BJ (cell line): ENCODE measurements around the gene SF3B3. TPM values are rescaled to one million over a fixed set of nuclear protein-coding genes. Genes with fewer than 3 reads are reported as not detected.
"Not testable (repeated sequence)": the region's sequence is repeated elsewhere in the genome, so short reads cannot be mapped to it uniquely, and the experiment has no call there.

Source experiments
- CTCF ChIA-PET: fragments of 350-600 bp; formaldehyde crosslinking; extraction: SDS; loops from one replicate; lab custom pipeline; 2021; ENCODE audit warnings: antibody characterized with exemption, inconsistent platforms; lab: Yijun Ruan, JAX
- POLR2A ChIA-PET: fragments of 300-600 bp; sonication (Branson Sonifier 250); formaldehyde crosslinking; extraction: SDS; loops from one replicate; lab custom pipeline; 2021; ENCODE audit warnings: antibody characterized with exemption; lab: Charles Lee
- DNase-seq: peaks from one replicate; pipeline ENCODE4 v3.0.0-alpha.2; 2011; ENCODE audit warnings: low read depth
- H3K27me3 ChIP-seq: 2 replicates; pipeline ENCODE4 v1.6.0; 2011; ENCODE audit warnings: low read length; ENCODE audit not compliant: control insufficient read depth, insufficient read depth
- H3K36me3 ChIP-seq: 2 replicates; pipeline ENCODE4 v1.5.1; 2011; ENCODE audit warnings: low read length; ENCODE audit not compliant: control insufficient read depth, insufficient read depth
- H3K4me3 ChIP-seq: 2 replicates; pipeline ENCODE4 v1.5.1; 2011; ENCODE audit warnings: low read depth, mild to moderate bottlenecking, control low read depth, low read length
- CTCF ChIP-seq: IDR thresholded peaks from 2 replicates; pipeline ENCODE4 v1.5.1; 2011; ENCODE audit warnings: low read depth, mild to moderate bottlenecking, control low read depth, inconsistent platforms, low read length, moderate library complexity; ENCODE audit not compliant: insufficient read depth
- polyA plus RNA-seq: library from polyadenylated mRNA; depleted of rRNA; stranded (reverse); fragments of >200 nt; gene quantifications from 2 replicates; pipeline ENCODE4 v1.2.3, GENCODE V29; 2011

Gene SF3B3
- polyA plus RNA-seq, 1 experiment, result 89.5 TPM

DNA sequence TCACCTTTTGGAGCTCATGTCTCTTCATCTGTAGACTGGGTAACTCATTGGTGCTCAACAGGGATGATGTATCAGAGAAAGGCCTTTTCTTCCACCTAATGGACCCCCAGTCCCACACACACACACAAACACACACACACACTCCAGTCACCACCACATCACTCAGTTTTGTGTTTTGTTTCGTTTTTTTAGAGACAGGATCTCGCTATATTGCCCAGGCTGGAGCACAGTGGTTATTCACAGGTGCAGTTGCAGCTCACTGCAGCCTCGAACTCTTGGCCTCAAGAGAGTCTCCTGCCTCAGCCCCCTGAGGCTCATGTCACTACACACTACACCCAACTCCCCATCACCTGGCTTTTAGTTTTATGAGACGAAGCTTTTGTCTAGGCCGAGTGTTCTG is 55.6 kb downstream of the SF3B3 start:
- CTCF ChIA-PET, result interaction anchor here (0.8 to 1.1 kb wide), 3 partner anchors 14 to 192 kb away, joined by 3 to 4 read pairs (median 3); no protein-coding TSS in a partner anchor
- DNase-seq, result no peak
- H3K4me3 ChIP-seq, result no peak overlapping the region
- H3K36me3 ChIP-seq, result no peaks in the 10 kb centered on the region
- TF ChIP-seq CTCF, result no peak
- no peaks in the 10 kb centered on the region for H3K27me3 ChIP-seq
- POLR2A ChIA-PET, result no interaction called here

- TF ChIP-seq CTCF, result no peak
- POLR2A ChIA-PET, result no interaction called here
- no peaks in the 10 kb centered on the region for H3K36me3 ChIP-seq
- CTCF ChIA-PET, result interaction anchor here (0.6 to 1.1 kb wide), 4 partner anchors 13 to 192 kb away, joined by 3 to 4 read pairs (median 3); no protein-coding TSS in a partner anchor
- no peaks in the 10 kb centered on the region for H3K27me3 ChIP-seq
- H3K4me3 ChIP-seq, result no peak overlapping the region
- DNase-seq, result no peak
These were observed 56.3 kb downstream of the SF3B3 start for GRCh38 chr16:70579648-70580630.

DNA sequence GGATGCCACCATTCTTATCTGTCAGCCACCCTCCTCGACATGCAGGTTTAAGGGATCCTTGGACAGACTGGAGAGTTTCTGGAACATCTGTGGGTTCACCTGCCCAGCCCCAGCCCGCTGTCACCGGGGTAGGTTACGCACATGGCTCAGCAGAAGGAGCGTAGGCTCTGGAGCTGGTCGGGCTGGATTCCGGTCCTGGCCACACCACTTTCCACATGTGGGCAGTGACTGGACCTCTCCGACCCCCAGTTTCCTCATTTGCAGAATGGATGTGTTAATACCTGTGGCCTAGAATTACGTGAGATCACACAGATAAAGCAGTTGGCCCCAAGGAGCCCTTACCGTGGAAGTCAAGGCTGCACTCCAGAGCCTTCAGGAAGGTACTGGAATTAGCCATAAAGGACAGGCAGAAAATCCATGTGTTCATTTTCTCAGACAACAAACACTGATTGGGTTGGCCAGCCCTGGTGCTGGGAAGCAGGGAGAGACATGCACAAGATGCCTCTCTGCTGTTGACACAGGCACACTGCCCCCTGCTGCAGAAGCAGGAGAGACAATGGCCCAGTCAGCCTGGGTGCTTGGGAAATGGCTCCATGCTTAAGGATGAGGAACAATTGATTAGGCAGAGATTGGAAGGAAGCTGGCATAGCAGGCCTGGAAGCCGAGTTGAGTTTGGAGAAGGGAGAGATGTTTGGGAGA is 58.8 kb downstream of the SF3B3 start:
- Histone ChIP-seq H3K4me3 (no peak overlapping the region), H3K27me3 (no peaks in the 10 kb centered on the region), H3K36me3 (no peaks in the 10 kb centered on the region)
- TF ChIP-seq CTCF, result peak; percentile 28; the same call in 1 of the 2 replicates
- ChIA-PET POLR2A (no interaction called here), CTCF (no interaction called here)
- no peak for DNase-seq

DNA sequence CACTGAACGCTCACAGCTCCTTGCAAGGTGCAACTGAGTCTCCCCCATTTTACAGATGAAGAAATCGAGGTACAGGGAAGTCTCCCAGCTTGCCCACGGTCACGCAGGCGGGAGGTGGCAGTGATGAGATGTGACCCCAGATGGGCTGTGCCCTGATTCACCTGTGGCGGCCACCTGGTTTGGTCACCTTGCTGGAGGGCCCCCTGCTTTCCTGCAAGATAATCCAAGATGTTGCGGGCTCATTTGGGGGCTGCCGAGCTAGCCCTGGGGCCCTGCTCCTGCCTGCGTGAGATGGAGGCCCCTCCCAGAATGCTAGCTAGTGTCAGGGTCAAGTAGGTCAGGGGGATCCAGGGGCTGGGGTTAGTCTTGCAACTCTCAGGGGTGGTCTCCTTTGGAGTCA is 63.1 kb downstream of the SF3B3 start:
- Histone ChIP-seq H3K27me3 (no peaks in the 10 kb centered on the region; the same call in 1 of the 2 replicates), H3K36me3 (no peaks in the 10 kb centered on the region), H3K4me3 (no peak overlapping the region)
- CTCF ChIA-PET, result interaction anchor here (0.6 to 0.9 kb wide), 2 partner anchors 28 to 58 kb away, joined by 3 read pairs; no protein-coding TSS in a partner anchor
- TF ChIP-seq CTCF, result no peak
- POLR2A ChIA-PET, result no interaction called here
- DNase-seq, result no peak

DNA sequence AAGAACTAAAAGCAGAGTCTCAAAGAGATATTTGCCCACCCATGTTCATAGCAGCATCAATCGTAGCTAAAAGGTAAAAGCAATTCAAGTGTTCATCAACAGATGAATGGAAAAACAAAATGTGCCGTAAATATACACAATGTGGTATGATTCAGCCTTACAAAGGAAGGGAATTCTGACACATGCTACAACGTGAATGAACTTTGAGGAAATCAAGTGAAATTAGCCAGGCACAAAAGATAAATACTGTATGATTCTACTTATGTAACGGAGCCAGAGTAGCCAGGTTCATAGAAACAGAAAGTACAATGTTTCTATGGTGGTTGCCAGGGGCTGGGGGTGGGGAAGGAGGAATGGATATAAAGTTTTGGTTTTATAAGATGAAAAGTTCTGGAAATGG is 64.9 kb downstream of the SF3B3 start:
- CTCF ChIA-PET, result interaction anchor here (1.7 kb wide), 1 partner anchor 66 kb away, joined by 6 read pairs; no protein-coding TSS in a partner anchor
- no peak for DNase-seq

GRCh38 chr16:70589416-70589815 is 65.8 kb downstream of the SF3B3 start:
- CTCF ChIA-PET, result interaction anchor here (1.7 kb wide), 1 partner anchor 65 kb away, joined by 6 read pairs; no protein-coding TSS in a partner anchor
- DNase-seq, H3K27me3 ChIP-seq, H3K36me3 ChIP-seq, H3K4me3 ChIP-seq, POLR2A ChIA-PET: not testable (repeated sequence)

More for the DNA sequence above, 64.9 kb downstream of the SF3B3 start:
- H3K27me3 ChIP-seq, result no peaks in the 10 kb centered on the region; the same call in 1 of the 2 replicates
- no peaks in the 10 kb centered on the region for H3K36me3 ChIP-seq
- TF ChIP-seq CTCF, result no peak
- POLR2A ChIA-PET, result no interaction called here
- H3K4me3 ChIP-seq, result no peak overlapping the region
